RWPE1 (cell line): ENCODE data around the gene RBM14.
"Not testable (repeated sequence)": the region's sequence is repeated elsewhere in the genome, so short reads cannot be mapped to it uniquely, and the experiment has no call there.

Source experiments
- CTCF ChIA-PET: fragments of 350-600 bp; sonication (Branson Sonifier 250); formaldehyde crosslinking; extraction: SDS; loops from one replicate; lab custom pipeline; 2021; lab: Yijun Ruan, JAX
- POLR2A ChIA-PET: fragments of 400-600 bp; formaldehyde crosslinking; extraction: SDS; loops from one replicate; lab custom pipeline; 2020; ENCODE audit warnings: antibody characterized with exemption; ENCODE audit not compliant: low non-redundant PET; lab: Yijun Ruan, JAX
- DNase-seq: peaks from one replicate; pipeline ENCODE4 v3.0.0; 2012; ENCODE audit warnings: low spot score
- H3K27ac ChIP-seq: fragments of 450-650 bp; 2 replicates; pipeline ENCODE4 v1.5.1; 2017
- TF ChIP-seq, protein P1 (sequence below): fragments of 450-650 bp; conservative IDR thresholded peaks from 2 replicates; pipeline ENCODE4 v1.5.1; 2017; ENCODE audit warnings: low read depth, mild to moderate bottlenecking

Gene RBM14

GRCh38 chr11:66638177-66639065, 22.0 kb downstream of the RBM14 start, which contains the start of gene RBM4:
Gene RBM4 (plus strand): TSS chr11:66638703. CDS start chr11:66639712, 1,009 bp downstream.
- H3K27ac ChIP-seq = peak within 1 kb of the TSS; percentile 88
- CTCF ChIA-PET = interaction anchor here (0.6 to 0.9 kb wide), 3 partner anchors 8 to 275 kb away, joined by 3 to 6 read pairs (median 3); no protein-coding TSS in a partner anchor
- DNase-seq = peak; percentile 100
- POLR2A ChIA-PET = interaction anchor here (0.6 to 2.4 kb wide), 6 partner anchors 9 to 85 kb away, joined by 3 to 16 read pairs (median 4); partner anchors contain the start of gene RBM14
- TF ChIP-seq, protein P1, sequence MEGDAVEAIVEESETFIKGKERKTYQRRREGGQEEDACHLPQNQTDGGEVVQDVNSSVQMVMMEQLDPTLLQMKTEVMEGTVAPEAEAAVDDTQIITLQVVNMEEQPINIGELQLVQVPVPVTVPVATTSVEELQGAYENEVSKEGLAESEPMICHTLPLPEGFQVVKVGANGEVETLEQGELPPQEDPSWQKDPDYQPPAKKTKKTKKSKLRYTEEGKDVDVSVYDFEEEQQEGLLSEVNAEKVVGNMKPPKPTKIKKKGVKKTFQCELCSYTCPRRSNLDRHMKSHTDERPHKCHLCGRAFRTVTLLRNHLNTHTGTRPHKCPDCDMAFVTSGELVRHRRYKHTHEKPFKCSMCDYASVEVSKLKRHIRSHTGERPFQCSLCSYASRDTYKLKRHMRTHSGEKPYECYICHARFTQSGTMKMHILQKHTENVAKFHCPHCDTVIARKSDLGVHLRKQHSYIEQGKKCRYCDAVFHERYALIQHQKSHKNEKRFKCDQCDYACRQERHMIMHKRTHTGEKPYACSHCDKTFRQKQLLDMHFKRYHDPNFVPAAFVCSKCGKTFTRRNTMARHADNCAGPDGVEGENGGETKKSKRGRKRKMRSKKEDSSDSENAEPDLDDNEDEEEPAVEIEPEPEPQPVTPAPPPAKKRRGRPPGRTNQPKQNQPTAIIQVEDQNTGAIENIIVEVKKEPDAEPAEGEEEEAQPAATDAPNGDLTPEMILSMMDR = no peak

DNA sequence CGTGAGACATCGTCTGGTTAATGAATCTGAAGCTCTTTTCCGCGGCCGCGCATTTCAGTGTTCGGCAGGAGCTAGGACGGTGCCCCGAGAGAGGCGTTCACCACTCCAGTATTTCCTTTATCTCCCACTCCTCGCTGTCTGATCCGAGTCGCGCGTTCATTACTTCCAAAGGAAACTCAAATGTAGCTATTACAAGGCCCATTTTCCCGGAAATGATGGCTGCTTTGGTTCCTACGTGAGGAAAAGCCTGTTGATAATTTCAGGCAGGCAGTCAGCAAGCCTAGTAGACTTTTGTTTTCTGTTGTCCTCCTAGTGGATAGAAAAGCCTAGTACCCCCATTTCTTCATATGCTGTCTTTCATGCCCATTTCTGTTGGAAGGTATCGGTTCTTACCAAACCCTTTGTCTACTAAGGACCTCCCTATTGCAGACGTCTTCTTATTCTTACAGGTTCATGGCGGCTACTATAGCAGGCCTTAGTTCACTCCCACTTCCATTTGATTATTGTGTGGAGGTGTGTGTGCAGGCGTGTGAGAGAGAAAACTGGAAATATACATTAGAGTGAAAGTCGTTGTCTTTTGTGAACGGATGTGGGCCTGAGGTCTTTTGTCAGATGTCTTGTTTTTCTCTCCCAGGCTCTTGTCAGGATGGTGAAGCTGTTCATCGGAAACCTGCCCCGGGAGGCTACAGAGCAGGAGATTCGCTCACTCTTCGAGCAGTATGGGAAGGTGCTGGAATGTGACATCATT, 22.8 kb downstream of the RBM14 start:
- POLR2A ChIA-PET = interaction anchor here (0.7 to 2.4 kb wide), 2 partner anchors 23 to 86 kb away, joined by 6 to 16 read pairs; partner anchors contain the start of gene RBM14
- TF ChIP-seq, protein P1 = no peak
- CTCF ChIA-PET = interaction anchor here (0.6 to 0.7 kb wide), 4 partner anchors 9 to 276 kb away, joined by 3 to 6 read pairs (median 3); no protein-coding TSS in a partner anchor
- H3K27ac ChIP-seq = peak overlapping the region; percentile 88
- DNase-seq = no peak

DNA sequence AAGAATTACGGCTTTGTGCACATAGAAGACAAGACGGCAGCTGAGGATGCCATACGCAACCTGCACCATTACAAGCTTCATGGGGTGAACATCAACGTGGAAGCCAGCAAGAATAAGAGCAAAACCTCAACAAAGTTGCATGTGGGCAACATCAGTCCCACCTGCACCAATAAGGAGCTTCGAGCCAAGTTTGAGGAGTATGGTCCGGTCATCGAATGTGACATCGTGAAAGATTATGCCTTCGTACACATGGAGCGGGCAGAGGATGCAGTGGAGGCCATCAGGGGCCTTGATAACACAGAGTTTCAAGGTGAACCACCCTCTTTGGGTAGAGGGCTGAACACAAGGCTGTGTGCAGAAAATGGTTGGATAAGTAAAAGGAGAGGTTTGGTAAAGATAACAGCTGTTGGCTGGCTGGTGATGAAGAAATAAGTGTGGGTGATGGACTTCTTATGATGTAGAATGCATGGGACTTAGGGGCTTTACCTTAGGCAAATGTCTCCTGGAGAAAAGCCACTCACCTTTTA, 23.4 kb downstream of the RBM14 start:
- DNase-seq = not testable (repeated sequence)
- H3K27ac ChIP-seq = peak overlapping the region; percentile 28
- POLR2A ChIA-PET = interaction anchor here (2.4 kb wide), 1 partner anchor 23 kb away, joined by 16 read pairs; the partner anchor contains the start of gene RBM14
- CTCF ChIA-PET = interaction anchor here (0.7 kb wide), 2 partner anchors 12 to 37 kb away, joined by 3 read pairs; no protein-coding TSS in a partner anchor

DNA sequence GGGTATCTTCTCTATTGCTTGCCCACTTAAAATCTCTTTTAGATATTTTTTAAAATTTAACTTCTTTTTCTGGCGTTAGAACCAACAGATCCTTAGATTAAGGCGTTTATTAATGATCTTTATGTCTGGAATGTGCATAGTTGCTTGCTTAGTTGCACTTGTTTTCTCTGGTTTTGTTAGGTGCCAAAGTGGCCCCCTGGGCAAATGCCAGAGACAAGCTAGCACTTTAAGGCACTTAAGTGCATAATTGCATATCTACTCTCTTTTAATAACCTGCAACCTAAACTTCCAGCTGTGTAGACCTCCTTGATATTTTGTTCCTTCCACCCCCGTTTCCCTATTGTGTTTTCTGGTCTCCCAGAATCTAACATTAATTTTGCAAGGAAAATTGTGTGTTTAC, 25.4 kb downstream of the RBM14 start:
- DNase-seq = no peak
- CTCF ChIA-PET = interaction anchor here (0.6 kb wide), 1 partner anchor 18 kb away, joined by 4 read pairs; no protein-coding TSS in a partner anchor
- H3K27ac ChIP-seq = no peak overlapping the region
- TF ChIP-seq, protein P1 = no peak
- POLR2A ChIA-PET = no interaction called here

DNA sequence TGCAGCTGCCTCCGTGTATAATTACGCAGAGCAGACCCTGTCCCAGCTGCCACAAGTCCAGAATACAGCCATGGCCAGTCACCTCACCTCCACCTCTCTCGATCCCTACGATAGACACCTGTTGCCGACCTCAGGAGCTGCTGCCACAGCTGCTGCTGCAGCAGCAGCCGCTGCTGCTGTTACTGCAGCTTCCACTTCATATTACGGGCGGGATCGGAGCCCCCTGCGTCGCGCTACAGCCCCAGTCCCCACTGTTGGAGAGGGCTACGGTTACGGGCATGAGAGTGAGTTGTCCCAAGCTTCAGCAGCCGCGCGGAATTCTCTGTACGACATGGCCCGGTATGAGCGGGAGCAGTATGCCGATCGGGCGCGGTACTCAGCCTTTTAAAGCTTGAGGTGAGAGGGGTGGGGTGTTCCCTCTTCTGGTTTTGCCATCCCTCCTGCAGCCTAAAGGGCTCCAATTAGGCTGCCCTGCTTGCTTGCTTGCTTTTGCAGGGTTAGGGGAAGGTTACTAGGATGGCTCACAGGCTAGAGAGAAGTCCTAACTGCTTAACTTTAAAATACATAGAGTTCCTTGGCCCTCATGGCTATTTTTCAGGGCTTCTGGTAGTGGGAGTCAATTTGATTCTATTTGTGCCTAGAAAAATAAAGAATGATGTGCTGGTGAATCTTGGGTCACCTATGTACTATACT, 27.5 kb downstream of the RBM14 start:
- CTCF ChIA-PET = interaction anchor here (0.6 kb wide), 1 partner anchor 10 kb away, joined by 4 read pairs; no protein-coding TSS in a partner anchor
- H3K27ac ChIP-seq = no peak overlapping the region
- TF ChIP-seq, protein P1 = no peak
- POLR2A ChIA-PET = no interaction called here
- DNase-seq = no peak

- TF ChIP-seq, protein P1 = no peak
- ChIA-PET CTCF (interaction anchor here (0.7 kb wide), 1 partner anchor 33 kb away, joined by 3 read pairs; no protein-coding TSS in a partner anchor), POLR2A (no interaction called here)
- no peak overlapping the region for H3K27ac ChIP-seq
- no peak for DNase-seq
These were observed 30.4 kb downstream of the RBM14 start for GRCh38 chr11:66646828-66647227.
